NCI-H1436 (cell line): ENCODE data around the gene IL17D.
"Not testable (repeated sequence)": the region's sequence is repeated elsewhere in the genome, so short reads cannot be mapped to it uniquely, and the experiment has no call there.

Experiments
- DNase-seq: peaks from one replicate; lab custom pipeline; 2025; lab: John Stamatoyannopoulos, UW

IL17D gene

DNA sequence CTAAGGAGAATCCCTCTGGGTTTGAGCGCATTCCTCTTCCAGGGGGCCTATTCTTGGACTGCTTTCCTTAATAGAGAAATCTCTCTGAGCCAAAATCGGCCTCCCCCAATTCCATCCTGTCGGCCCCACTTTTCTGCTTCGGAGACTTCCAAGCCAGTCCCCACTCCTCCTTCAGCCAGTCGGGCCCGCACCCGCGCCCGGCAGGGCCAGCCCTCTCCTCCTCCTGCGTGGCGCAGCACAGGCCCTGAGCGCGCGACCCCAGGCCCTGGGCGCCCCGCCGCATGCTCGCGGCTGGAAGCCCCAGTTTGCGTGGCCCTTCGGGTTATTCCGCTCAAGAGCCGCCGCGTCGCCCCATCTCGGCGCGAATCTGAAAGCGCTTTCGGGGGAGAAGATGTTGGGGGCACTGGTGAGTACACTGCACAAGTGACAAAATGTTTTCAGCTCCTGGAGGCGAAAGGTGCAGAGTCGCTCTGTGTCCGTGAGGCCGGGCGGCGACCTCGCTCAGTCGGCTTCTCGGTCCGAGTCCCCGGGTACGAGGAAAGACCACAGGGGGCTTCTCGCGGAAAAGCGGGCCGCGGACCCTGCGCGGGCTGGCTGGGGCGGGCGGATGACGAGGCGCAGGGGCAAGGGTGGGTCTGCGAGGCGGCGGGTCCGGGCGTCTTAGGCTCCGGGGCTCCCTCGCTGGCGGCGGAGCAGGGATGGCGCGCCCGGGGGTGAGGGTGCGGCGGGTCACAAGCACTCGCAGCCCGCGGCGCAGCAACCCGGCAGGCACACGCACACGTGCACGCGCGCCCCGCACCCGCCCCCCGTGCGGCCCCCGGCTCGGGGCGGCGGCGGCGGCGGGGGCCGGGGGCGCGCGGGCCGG, at the start of gene IL17D:
Gene IL17D (plus strand): TSS at position 785 of the 865 bp plus-strand sequence. CDS start 303 bp downstream, outside the sequence.
- DNase-seq: no peak

GRCh38 chr13:20654156-20654555, 49.3 kb upstream of the IL17D start:
- DNase-seq: no peak

GRCh38 chr13:20658451-20659040, 45.0 kb upstream of the IL17D start:
- DNase-seq: no peak

DNA sequence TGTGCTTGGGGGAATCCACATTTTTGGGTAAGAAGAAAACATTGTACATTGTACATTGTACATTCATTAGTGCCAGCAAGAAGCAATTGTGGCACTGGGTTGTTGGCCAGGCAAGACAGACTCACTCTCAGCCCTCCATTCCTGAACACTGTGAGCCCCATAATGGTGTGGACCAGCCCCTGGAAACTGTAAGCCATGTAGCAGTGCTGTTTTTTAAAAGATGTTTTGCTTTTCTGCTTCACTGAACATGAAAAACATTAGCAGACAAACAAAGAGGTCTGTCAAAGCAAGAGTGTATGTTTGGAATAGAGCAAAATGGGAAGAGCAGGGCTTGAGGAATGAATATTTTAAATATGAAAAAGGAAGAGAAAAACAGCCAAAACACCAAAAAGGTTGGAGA, 39.1 kb upstream of the IL17D start:
- DNase-seq: no peak

DNA sequence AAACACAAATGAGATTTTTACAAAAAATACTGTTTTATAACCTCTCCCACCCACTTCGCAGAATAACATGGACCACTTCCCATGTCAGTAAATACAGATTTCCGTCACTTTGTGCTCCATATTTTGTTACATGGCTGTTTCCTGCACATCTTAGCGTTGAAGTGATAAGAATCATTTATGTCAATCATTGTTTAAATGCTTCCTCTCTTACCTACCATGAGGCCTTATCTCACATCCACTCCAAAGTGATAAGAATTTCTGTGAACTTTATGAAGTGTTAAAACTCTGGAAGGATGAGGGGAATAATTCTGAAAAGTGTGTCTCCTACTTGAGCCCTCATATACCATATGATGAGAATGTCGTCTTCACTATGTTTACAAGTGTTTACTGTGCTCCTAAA, 36.6 kb upstream of the IL17D start:
- DNase-seq: no peak

- DNase-seq: no peak
Observed at GRCh38 chr13:20667857-20668437, 35.6 kb upstream of the IL17D start.

DNA sequence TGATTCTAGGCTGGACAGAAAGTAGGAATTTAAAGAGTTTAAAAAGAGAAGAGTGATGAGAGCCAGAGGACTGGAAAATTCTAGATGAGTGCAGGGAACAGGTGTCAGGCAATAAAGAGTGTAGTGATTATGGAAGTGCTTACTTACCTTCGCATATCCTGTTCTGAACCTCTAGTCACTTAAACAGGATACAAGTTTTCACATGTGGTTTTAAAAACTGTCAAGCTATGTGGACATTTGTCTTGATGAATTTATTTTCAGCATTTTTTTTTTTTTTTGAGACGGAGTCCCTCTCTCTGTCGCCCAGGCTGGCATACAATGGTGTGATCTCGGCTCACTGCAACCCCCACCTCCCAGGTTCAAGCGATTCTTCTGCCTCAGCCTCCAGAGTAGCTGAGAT, 34.3 kb upstream of the IL17D start:
- DNase-seq: no peak

DNA sequence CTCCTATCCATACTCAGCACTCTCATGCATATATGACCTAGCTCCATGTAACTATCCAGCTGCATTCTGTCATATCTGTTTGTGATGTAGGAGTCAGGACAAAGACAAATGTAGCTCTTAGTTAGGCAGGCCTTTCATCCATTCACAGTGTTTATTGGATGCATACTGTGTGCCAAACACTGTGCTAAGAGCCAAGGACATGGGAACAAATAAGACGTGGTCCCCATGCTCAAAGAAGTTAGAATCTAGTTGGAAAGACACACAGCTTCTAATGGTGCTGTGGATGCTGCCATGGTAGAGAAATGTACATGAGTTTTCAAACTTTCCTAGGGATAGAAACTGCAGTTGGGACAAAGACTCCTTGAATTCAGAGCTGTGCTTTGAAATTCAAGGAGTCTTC, 31.7 kb upstream of the IL17D start:
- no peak for DNase-seq

GRCh38 chr13:20672772-20673171, 30.7 kb upstream of the IL17D start:
- no peak for DNase-seq

GRCh38 chr13:20673715-20674114, 29.8 kb upstream of the IL17D start:
- DNase-seq: no peak

DNA sequence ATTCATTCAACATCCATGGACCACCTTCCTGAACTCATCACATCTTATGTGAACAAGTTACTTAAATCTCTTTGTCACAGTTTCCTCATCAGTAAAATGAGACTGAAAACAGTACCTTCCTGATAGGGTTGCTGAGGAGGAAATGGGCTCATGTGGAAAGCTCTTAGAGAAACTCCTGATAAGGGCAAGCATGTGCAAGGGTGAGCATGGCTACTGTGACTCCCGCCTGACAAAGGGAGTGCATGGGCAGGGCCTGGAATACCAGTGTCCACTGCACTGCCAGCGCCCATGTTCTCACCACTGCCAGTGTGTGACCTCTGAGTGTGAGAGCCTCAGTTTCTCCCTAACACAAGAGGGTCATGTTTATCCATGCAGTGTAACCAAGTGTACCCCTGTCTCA, 27.3 kb upstream of the IL17D start:
- DNase-seq: no peak

GRCh38 chr13:20678606-20679005, 24.9 kb upstream of the IL17D start:
- not testable (repeated sequence) for DNase-seq

DNA sequence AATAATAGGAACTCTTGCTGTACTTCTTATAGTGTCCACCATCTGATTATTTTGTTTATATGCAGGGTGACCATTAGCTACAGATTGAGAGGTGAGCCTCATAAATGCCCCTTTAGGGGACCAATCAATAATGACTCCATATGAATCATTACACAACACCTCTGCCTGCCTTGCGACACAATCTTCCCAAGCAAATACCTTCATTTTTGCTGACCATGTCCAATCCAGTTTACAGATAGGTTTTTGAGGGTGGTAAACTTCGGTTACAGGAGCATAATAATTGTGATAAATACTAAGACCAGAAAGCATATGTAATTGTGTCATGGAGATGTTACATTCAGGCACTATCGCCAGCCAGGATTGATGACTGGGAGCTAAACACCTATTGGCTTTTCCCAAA, 23.6 kb upstream of the IL17D start:
- DNase-seq: no peak

GRCh38 chr13:20680416-20681080, 23.0 kb upstream of the IL17D start:
- DNase-seq: no peak

- DNase-seq: not testable (repeated sequence)
Observed at GRCh38 chr13:20681481-20681880, 22.0 kb upstream of the IL17D start.

DNA sequence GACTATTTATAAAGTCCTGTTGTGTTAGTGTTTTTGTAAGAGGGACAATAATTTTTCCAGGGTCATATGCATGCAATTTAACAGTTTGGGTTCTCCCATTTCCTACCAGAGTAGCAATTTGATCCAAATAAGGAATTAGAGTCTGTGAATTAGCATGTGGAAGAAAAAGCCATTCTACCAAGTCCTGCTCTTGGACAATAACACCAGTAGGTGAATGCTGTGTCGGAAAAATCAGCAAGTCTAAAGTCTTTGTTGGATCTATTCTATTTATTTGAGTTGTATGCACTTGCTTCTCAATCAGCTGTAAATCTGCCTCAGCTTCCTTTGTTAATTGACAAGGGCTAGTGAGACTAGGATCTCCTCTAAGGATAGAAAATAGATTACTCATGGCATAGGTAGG, 21.4 kb upstream of the IL17D start:
- no peak for DNase-seq

GRCh38 chr13:20684041-20684440, 19.5 kb upstream of the IL17D start:
- DNase-seq: no peak

GRCh38 chr13:20684546-20684945, 19.0 kb upstream of the IL17D start:
- DNase-seq: no peak

DNA sequence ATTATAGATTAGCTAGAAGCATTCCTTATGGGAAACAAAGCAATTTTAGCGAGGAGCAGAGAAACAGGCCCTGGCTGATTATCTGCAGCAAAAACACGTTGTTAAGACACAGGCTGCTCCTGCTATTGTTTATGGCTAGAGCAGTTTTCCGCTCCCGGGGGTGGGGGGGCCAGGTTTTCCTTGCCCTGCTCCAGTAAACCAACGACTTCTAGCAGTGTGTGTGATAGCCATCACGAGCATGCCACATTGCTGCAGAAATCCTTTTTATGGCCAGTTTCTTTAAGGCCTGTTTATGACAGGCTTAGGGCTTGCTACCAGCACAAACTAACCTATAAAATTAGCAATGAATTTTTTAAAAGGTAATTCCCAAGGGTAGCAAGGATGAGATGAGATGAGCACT, 18.4 kb upstream of the IL17D start:
- no peak for DNase-seq

- no peak for DNase-seq
Observed at GRCh38 chr13:20686167-20686566, 17.3 kb upstream of the IL17D start.

GRCh38 chr13:20686863-20687579, 16.5 kb upstream of the IL17D start:
- no peak for DNase-seq

DNA sequence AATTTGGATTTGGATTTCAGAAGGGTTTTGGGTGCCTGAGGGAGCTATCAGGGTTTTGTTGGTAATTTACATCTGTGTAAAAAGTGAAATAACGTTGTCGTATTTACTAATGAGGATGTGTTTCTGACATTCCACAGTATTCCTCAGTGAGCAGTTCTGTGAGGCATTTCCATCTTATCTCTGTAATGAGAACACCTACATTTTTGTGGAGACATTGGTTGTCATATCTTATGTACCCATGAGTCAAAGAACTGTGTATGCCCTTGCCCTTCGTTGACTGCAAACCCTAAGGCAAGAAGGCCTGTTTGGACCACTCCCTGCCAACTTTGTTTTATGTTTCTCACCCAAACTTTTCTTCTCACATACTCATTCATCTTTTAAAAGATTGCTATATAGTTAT, 14.2 kb upstream of the IL17D start:
- DNase-seq: no peak
